Bronchial epithelial cell (primary cell): Measurements from ENCODE around the gene NUP160. TPM values are rescaled to one million over a fixed set of nuclear protein-coding genes. Genes with fewer than 3 reads are reported as not detected.
"Not testable (repeated sequence)": the region's sequence is repeated elsewhere in the genome, so short reads cannot be mapped to it uniquely, and the experiment has no call there.

Experiments used
- DNase-seq: peaks from one replicate; pipeline ENCODE4 v3.0.0-alpha.2; 2010; ENCODE audit warnings: low read depth
- FAIRE-seq: peaks from 2 replicates; lab custom pipeline; 2011; peaks lifted over from hg19 to GRCh38; lab: Jason Lieb, UNC
- H3K27me3 ChIP-seq: 2 replicates; pipeline ENCODE4 v1.5.1; 2011; ENCODE audit warnings: low read length; ENCODE audit not compliant: control insufficient read depth, insufficient read depth
- H3K36me3 ChIP-seq: 2 replicates; pipeline ENCODE4 v1.5.1; 2011; ENCODE audit warnings: low read length; ENCODE audit not compliant: control insufficient read depth, insufficient read depth
- H3K4me3 ChIP-seq: 2 replicates; pipeline ENCODE4 v1.5.1; 2011; ENCODE audit warnings: mild to moderate bottlenecking, low read depth, low read length, control low read depth
- CTCF ChIP-seq: IDR thresholded peaks from 2 replicates; pipeline ENCODE4 v1.5.1; 2011; ENCODE audit warnings: mild to moderate bottlenecking, moderate library complexity, low read length, control low read depth, inconsistent platforms; ENCODE audit not compliant: insufficient read depth, severe bottlenecking
- total RNA-seq: library from RNA; depleted of rRNA; stranded (reverse); fragments of >200 nt; gene quantifications from 2 replicates; pipeline ENCODE4 v1.2.1, GENCODE V29; 2014

The NUP160 gene
- 21.4 and 28.4 TPM in 2 replicates for total RNA-seq

DNA sequence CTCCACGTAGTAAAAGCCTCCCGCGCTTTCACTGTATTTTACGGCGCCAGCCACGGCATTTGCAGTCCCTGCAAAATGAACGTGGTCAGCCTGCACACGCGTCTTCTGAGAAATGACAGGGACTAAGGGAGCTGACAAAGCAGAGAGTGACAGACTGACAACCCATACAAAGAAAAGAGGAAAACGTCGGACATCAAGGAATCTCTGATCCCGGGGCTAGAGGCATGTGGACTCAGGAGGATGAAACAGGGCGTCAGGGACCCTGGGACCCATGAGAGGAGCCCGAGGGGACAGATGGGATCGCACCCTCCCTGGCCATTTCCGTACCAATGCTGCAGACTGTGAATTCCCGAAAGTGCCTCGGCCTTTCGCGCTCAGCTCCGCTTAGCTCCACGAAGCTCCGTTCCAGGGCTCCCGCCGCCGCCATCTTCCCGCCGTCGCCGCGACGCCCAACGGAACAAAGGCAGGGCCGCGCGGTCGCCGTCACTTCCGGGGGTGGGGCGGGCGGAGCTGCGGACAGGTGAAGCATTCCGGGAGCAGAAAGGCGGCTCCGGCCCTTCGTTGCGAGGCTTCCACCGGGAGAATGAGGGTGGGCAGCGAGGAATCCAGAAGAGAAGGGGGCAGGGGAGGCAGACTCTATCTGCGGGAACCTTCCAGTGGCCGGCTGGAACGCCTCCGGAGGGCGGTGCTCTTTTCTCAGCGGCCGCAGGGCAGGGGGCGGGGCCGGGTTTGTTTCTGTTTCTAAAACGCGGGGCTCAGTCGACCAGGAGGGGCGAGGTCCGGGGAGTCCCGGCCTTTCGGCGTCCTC is at the start of gene NUP160:
Gene NUP160 (minus strand): TSS at position 459 of the 808 bp plus-strand sequence. CDS start 32 bp downstream, at position 427.
- peaks cover 3% of the 10 kb centered on the region for H3K36me3 ChIP-seq
- TF ChIP-seq CTCF = no peak
- H3K4me3 ChIP-seq = peak within 1 kb of the TSS; percentile 82
- DNase-seq (peak; percentile 41), FAIRE-seq (no peak)
- no peaks in the 10 kb centered on the region for H3K27me3 ChIP-seq

DNA sequence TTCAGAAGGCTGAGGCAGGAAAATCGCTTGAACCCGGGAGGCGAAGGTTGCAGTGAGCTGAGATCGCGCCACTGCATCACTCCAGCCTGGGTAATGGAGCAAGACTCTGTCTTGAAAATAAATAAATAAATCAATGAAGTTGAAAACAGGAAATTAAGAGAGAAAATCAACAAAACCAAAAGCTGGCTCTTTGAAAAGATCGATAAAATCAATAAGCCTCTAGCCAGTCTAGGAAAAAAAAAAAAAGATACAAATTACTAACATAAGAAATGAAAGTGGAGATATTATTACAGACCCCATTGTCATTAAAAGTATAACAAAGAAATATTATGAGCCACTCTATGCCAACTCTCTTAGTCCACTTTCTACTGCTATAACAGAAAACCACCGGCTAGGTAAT is 48.0 kb upstream of the NUP160 start:
- DNase-seq = no peak
- TF ChIP-seq CTCF = no peak
- no peak overlapping the region for H3K4me3 ChIP-seq
- H3K27me3 ChIP-seq = no peaks in the 10 kb centered on the region
- no peak for FAIRE-seq
- no peaks in the 10 kb centered on the region for H3K36me3 ChIP-seq

DNA sequence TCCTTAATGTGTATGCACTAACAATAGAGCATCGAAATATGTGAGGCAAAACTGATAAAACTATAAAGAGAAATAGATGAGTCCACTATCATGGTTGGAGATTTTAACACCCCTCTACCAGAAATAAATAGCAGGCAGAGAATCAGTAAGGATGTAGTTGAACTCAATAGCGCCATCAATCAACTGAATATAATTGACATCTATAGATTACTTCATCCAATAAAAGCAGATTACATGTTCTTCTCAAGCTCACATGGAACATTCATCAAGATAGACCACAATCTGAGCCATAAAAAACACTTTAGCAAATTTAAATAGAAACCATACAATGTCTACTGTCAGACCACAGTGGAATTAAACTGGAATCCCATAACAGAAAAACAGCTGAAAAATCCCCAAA is 46.9 kb upstream of the NUP160 start:
- TF ChIP-seq CTCF = no peak
- no peak for FAIRE-seq
- Histone ChIP-seq H3K36me3 (no peaks in the 10 kb centered on the region), H3K27me3 (no peaks in the 10 kb centered on the region), H3K4me3 (no peak overlapping the region)
- no peak for DNase-seq

- not testable (repeated sequence) for FAIRE-seq, DNase-seq, H3K36me3 ChIP-seq
Measured at GRCh38 chr11:47892546-47893276, 44.6 kb upstream of the NUP160 start.

GRCh38 chr11:47891886-47892285 is 43.7 kb upstream of the NUP160 start:
- DNase-seq (no peak), FAIRE-seq (no peak)
- Histone ChIP-seq H3K4me3 (no peak overlapping the region), H3K36me3 (no peaks in the 10 kb centered on the region), H3K27me3 (no peaks in the 10 kb centered on the region)
- TF ChIP-seq CTCF = no peak

More at GRCh38 chr11:47892546-47893276, 44.6 kb upstream of the NUP160 start:
- not testable (repeated sequence) for H3K4me3 ChIP-seq, H3K27me3 ChIP-seq

DNA sequence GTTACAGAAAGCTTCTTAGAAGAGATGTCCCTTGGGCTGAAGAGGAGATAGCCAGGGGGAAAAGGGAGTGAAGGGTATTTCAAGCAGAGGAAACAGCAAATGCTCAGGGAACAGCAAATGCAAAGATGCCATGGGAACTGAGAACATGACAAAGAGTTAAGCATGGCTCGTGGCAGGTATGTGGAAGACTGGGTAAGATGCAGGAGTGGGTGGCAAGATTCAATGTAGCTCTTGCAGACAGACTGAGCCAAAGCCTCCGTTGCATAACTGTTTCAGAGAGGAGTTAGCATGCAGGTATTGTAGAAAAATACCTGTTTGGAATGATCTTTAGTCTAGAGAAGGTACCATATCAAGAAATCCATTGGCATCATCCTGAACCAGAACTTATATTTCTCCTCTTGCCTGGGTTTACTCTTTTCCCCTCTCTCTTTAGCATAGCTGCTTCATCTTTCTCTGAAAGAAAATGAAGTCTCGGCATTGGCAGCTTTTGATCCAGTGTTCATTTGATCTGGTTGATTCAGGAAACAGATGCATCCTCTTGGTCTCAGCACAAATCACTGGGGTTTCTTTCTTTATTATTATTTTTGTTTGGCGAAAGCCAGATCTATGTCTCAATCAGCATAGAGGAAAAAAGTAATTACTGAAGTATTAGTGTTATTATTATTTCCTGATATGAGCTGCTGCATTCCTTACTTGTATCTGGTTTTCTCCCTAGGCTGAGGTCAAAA is 41.7 kb upstream of the NUP160 start:
- H3K4me3 ChIP-seq = no peak overlapping the region
- DNase-seq = no peak
- no peak for TF ChIP-seq CTCF
- H3K36me3 ChIP-seq = no peaks in the 10 kb centered on the region
- no peaks in the 10 kb centered on the region for H3K27me3 ChIP-seq
- no peak for FAIRE-seq
